ENCODE results near the gene ESYT2. TPM values are rescaled to one million over a fixed set of nuclear protein-coding genes. Genes with fewer than 3 reads are reported as not detected.
"Not testable (repeated sequence)": the region's sequence is repeated elsewhere in the genome, so short reads cannot be mapped to it uniquely, and the experiment has no call there.

Gene ESYT2
- total RNA-seq, 1 donor from 2014 or later, result 60.9 TPM

- Mint-ChIP-seq H3K36me3 (ENCODE audit: low read depth, unreplicated experiment) (no peaks in the 10 kb centered on the region), H3K4me1 (ENCODE audit: low read depth, unreplicated experiment) (peaks cover 3% of the 10 kb centered on the region), H3K27me3 (ENCODE audit: low read depth, unreplicated experiment) (no peaks in the 10 kb centered on the region), H3K9me3 (ENCODE audit: unreplicated experiment) (peaks cover 4% of the 10 kb centered on the region), H3K27ac (ENCODE audit: unreplicated experiment) (no peak overlapping the region), H3K4me3 (ENCODE audit: unreplicated experiment) (peak overlapping the region; percentile 86)
- no peaks in the 10 kb centered on the region for H4K20me1 ChIP-seq (ENCODE audit: insufficient read depth, low read length)
- H2AFZ ChIP-seq (ENCODE audit: low read depth, low read length), result peak overlapping the region; percentile 50
- peak overlapping the region; percentile 93 for H3K4me2 ChIP-seq (ENCODE audit: low read length)
- no peak for DNase-seq (ENCODE audit: low read depth)
- H3K27ac ChIP-seq (ENCODE audit: low read depth, low read length), result peak overlapping the region; percentile 11
- no peak for FAIRE-seq
- H3K4me3 ChIP-seq (ENCODE audit: insufficient read depth, low read depth, low read length), result peak overlapping the region; percentile 86
- H3K9ac ChIP-seq (ENCODE audit: low read length), result peak overlapping the region; percentile 97
- H3K79me2 ChIP-seq (ENCODE audit: insufficient read depth, low read length), result peaks cover 42% of the 10 kb centered on the region
- peaks cover 5% of the 10 kb centered on the region for H3K36me3 ChIP-seq (ENCODE audit: insufficient read depth, low read length)
- TF ChIP-seq CTCF (IDR thresholded peaks at IDR 0.05; ENCODE audit: insufficient read depth, low read depth, low read length), result no peak
- no peak for TF ChIP-seq EZH2 (IDR thresholded peaks at IDR 0.05; ENCODE audit: insufficient read depth, low read length)
- no peaks in the 10 kb centered on the region for H3K9me3 ChIP-seq (ENCODE audit: insufficient read depth, low read depth, low read length)
- peaks cover 7% of the 10 kb centered on the region for H3K4me1 ChIP-seq (ENCODE audit: insufficient read depth, low read length)
- H3K27me3 ChIP-seq (ENCODE audit: insufficient read depth, low read length), result no peaks in the 10 kb centered on the region
These were observed 124.0 kb downstream of the ESYT2 start for GRCh38 chr7:158705234-158705850.

- Histone ChIP-seq H3K79me2 (ENCODE audit: insufficient read depth, low read length) (peaks cover 49% of the 10 kb centered on the region), H4K20me1 (ENCODE audit: insufficient read depth, low read length) (no peaks in the 10 kb centered on the region), H2AFZ (ENCODE audit: low read depth, low read length) (peak within 1 kb of the TSS; percentile 90), H3K4me2 (ENCODE audit: low read length) (peak within 1 kb of the TSS; percentile 93), H3K4me3 (ENCODE audit: insufficient read depth, low read depth, low read length) (peak within 1 kb of the TSS; percentile 86), H3K36me3 (ENCODE audit: insufficient read depth, low read length) (peaks cover 8% of the 10 kb centered on the region), H3K27me3 (ENCODE audit: insufficient read depth, low read length) (no peaks in the 10 kb centered on the region), H3K27ac (ENCODE audit: low read depth, low read length) (peak within 1 kb of the TSS; percentile 87), H3K4me1 (ENCODE audit: insufficient read depth, low read length) (peaks cover 7% of the 10 kb centered on the region), H3K9ac (ENCODE audit: low read length) (peak within 1 kb of the TSS; percentile 97), H3K9me3 (ENCODE audit: insufficient read depth, low read depth, low read length) (no peaks in the 10 kb centered on the region)
- no peaks in the 10 kb centered on the region for H3K36me3 Mint-ChIP-seq (ENCODE audit: low read depth, unreplicated experiment)
- no peaks in the 10 kb centered on the region for H3K27me3 Mint-ChIP-seq (ENCODE audit: low read depth, unreplicated experiment)
- FAIRE-seq, result no peak
- H3K4me3 Mint-ChIP-seq (ENCODE audit: unreplicated experiment), result peak within 1 kb of the TSS; percentile 86
- H3K27ac Mint-ChIP-seq (ENCODE audit: unreplicated experiment), result no peak within 1 kb of the TSS
- peaks cover 2% of the 10 kb centered on the region for H3K9me3 Mint-ChIP-seq (ENCODE audit: unreplicated experiment)
- TF ChIP-seq EZH2 (IDR thresholded peaks at IDR 0.05; ENCODE audit: insufficient read depth, low read length), result no peak
- no peak for TF ChIP-seq CTCF (IDR thresholded peaks at IDR 0.05; ENCODE audit: insufficient read depth, low read depth, low read length)
- peak; percentile 90 for DNase-seq (ENCODE audit: low read depth)
- peaks cover 2% of the 10 kb centered on the region for H3K4me1 Mint-ChIP-seq (ENCODE audit: low read depth, unreplicated experiment)
These were observed 124.6 kb downstream of the ESYT2 start, which contains the start of gene NCAPG2 for GRCh38 chr7:158704524-158705233. NCAPG2 (minus strand) TSS chr7:158704804; CDS start chr7:158701899, 2,905 bp downstream.

GRCh38 chr7:158703679-158704523 is 125.4 kb downstream of the ESYT2 start:
- not testable (repeated sequence) for H3K9me3 Mint-ChIP-seq (ENCODE audit: unreplicated experiment); H3K27ac Mint-ChIP-seq (ENCODE audit: unreplicated experiment); H3K4me1 ChIP-seq (ENCODE audit: insufficient read depth, low read length); H3K27me3 ChIP-seq (ENCODE audit: insufficient read depth, low read length); H3K36me3 ChIP-seq (ENCODE audit: insufficient read depth, low read length); FAIRE-seq; DNase-seq (ENCODE audit: low read depth); H3K9me3 ChIP-seq (ENCODE audit: insufficient read depth, low read depth, low read length); H3K27me3 Mint-ChIP-seq (ENCODE audit: low read depth, unreplicated experiment); H4K20me1 ChIP-seq (ENCODE audit: insufficient read depth, low read length); H3K36me3 Mint-ChIP-seq (ENCODE audit: low read depth, unreplicated experiment); H3K4me1 Mint-ChIP-seq (ENCODE audit: low read depth, unreplicated experiment)
- H3K27ac ChIP-seq (ENCODE audit: low read depth, low read length), result peak overlapping the region; percentile 87
- peak overlapping the region; percentile 90 for H2AFZ ChIP-seq (ENCODE audit: low read depth, low read length)
- peak overlapping the region; percentile 93 for H3K4me2 ChIP-seq (ENCODE audit: low read length)
- H3K4me3 Mint-ChIP-seq (ENCODE audit: unreplicated experiment), result peak overlapping the region; percentile 81
- H3K4me3 ChIP-seq (ENCODE audit: insufficient read depth, low read depth, low read length), result peak overlapping the region; percentile 86
- peak overlapping the region; percentile 97 for H3K9ac ChIP-seq (ENCODE audit: low read length)
- H3K79me2 ChIP-seq (ENCODE audit: insufficient read depth, low read length), result peaks cover 57% of the 10 kb centered on the region

Measured in astrocyte (in vitro differentiated cells and primary cell).